Duodenal mucosa (tissue), 2 donors: Measurements from ENCODE around the gene ZNF462.

Experiments
- H3K27ac ChIP-seq: one replicate; pipeline ENCODE4 v1.7.0; 2013; ENCODE audit warnings: low read depth, low read length
- H3K27me3 ChIP-seq, 2 donors: one replicate each; pipeline ENCODE4 v1.7.0; 2013; ENCODE audit warnings: low read length in 2 of 2, control low read depth in 1 of 2; ENCODE audit not compliant: insufficient read depth in 2 of 2, control insufficient read depth in 1 of 2
- H3K36me3 ChIP-seq, 2 donors: one replicate each; pipeline ENCODE4 v1.7.0; 2013; ENCODE audit warnings: low read length in 2 of 2, control low read depth in 1 of 2; ENCODE audit not compliant: insufficient read depth in 2 of 2, control insufficient read depth in 1 of 2
- H3K4me1 ChIP-seq, 2 donors: one replicate each; pipeline ENCODE4 v1.7.0; 2013; ENCODE audit warnings: low read length in 2 of 2, control low read depth in 1 of 2; ENCODE audit not compliant: insufficient read depth in 2 of 2, control insufficient read depth in 1 of 2
- H3K4me3 ChIP-seq, 2 donors: one replicate each; pipeline ENCODE4 v1.7.0; 2013; ENCODE audit warnings: low read length in 2 of 2, low read depth in 1 of 2
- H3K9ac ChIP-seq, 2 donors: one replicate each; pipeline ENCODE4 v1.7.0; 2013; ENCODE audit warnings: low read length in 2 of 2, low read depth in 1 of 2
- H3K9me3 ChIP-seq, 2 donors: one replicate each; pipeline ENCODE4 v1.7.0; 2013; ENCODE audit warnings: low read length in 2 of 2, control low read depth in 1 of 2; ENCODE audit not compliant: control insufficient read depth in 1 of 2

The ZNF462 gene

DNA sequence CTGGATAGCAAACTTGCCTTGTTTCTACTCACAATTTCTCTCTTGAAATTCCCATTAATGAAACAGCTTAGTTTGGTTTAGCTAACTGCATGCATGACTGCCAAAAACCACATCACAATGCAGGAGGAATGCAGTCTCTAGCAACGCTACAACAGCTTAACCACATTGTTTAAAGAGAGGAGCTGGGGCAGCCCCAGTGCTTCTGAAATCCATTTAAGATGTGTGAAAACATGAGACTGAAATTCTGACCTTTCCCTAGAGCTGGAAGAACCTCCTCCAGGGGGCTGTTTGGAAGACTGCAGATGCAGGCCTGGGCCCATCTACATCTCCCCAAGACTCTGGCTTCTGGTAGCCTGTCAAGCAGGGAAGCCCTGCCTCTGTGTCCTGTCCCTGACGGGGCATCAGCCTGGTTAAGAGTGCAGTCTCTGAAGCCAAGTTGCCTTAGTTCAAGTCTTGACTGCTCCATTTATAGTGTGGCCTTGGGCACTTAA, 157.1 kb downstream of the ZNF462 start:
- Histone ChIP-seq H3K9ac (no peak overlapping the region), H3K4me3 (no peak overlapping the region), H3K27ac (no peak overlapping the region)

GRCh38 chr9:107024193-107024592, 161.2 kb downstream of the ZNF462 start:
- no peaks in the 10 kb centered on the region for H3K36me3 ChIP-seq
- peaks cover 0 to 6% of the 10 kb centered on the region in 2 donors for H3K9me3 ChIP-seq
- H3K4me3 ChIP-seq, result no peak overlapping the region
- peaks cover 0 to 5% of the 10 kb centered on the region in 2 donors for H3K4me1 ChIP-seq
- H3K9ac ChIP-seq, result no peak overlapping the region
- H3K27ac ChIP-seq, result no peak overlapping the region
- peaks cover 0 to 2% of the 10 kb centered on the region in 2 donors for H3K27me3 ChIP-seq

More for the DNA sequence above, 157.1 kb downstream of the ZNF462 start:
- Histone ChIP-seq H3K4me1 (peaks cover 0 to 5% of the 10 kb centered on the region in 2 donors), H3K9me3 (peaks cover 0 to 6% of the 10 kb centered on the region in 2 donors), H3K36me3 (no peaks in the 10 kb centered on the region), H3K27me3 (peaks cover 0 to 2% of the 10 kb centered on the region in 2 donors)

- Histone ChIP-seq H3K27me3 (no peaks in the 10 kb centered on the region), H3K9me3 (peaks cover 0 to 6% of the 10 kb centered on the region in 2 donors), H3K27ac (no peak overlapping the region), H3K36me3 (no peaks in the 10 kb centered on the region), H3K4me1 (no peaks in the 10 kb centered on the region), H3K9ac (no peak overlapping the region), H3K4me3 (no peak overlapping the region)
These were observed 162.5 kb downstream of the ZNF462 start for GRCh38 chr9:107025260-107026035.

DNA sequence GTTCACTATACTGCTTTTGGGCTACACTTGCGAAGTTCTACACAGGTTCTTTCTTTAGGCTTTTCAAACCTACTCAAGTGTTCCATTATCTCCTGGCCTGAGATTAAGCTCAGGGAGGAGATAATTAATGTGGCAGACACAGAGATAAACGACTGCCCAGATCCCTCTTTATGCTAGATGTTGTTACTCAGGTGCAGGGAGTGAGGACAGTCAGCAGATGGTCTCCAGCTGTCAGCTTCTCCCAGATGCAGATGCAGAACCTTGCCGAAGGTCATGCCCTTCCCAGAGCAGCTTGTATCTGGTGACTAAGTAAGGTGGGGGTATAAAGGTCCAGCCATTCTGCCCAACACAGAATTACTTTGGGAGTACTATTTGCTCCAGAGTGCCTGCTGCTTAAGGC, 166.2 kb downstream of the ZNF462 start:
- H3K9ac ChIP-seq, result no peak overlapping the region
- H3K4me3 ChIP-seq, result no peak overlapping the region
- H3K9me3 ChIP-seq, result peaks cover 0 to 6% of the 10 kb centered on the region in 2 donors
- H3K36me3 ChIP-seq, result no peaks in the 10 kb centered on the region
- no peaks in the 10 kb centered on the region for H3K4me1 ChIP-seq
- no peak overlapping the region for H3K27ac ChIP-seq
- H3K27me3 ChIP-seq, result no peaks in the 10 kb centered on the region

GRCh38 chr9:107033966-107034365, 171.0 kb downstream of the ZNF462 start:
- H3K4me3 ChIP-seq, result no peak overlapping the region
- H3K9ac ChIP-seq, result no peak overlapping the region
- H3K36me3 ChIP-seq, result no peaks in the 10 kb centered on the region

GRCh38 chr9:107034831-107035230, 171.9 kb downstream of the ZNF462 start:
- Histone ChIP-seq H3K4me1 (no peaks in the 10 kb centered on the region), H3K27me3 (peaks cover 0 to 6% of the 10 kb centered on the region in 2 donors), H3K4me3 (no peak overlapping the region), H3K27ac (no peak overlapping the region), H3K9ac (no peak overlapping the region), H3K9me3 (no peaks in the 10 kb centered on the region), H3K36me3 (no peaks in the 10 kb centered on the region)

More at GRCh38 chr9:107033966-107034365, 171.0 kb downstream of the ZNF462 start:
- no peak overlapping the region for H3K27ac ChIP-seq
- H3K9me3 ChIP-seq, result no peaks in the 10 kb centered on the region
- H3K4me1 ChIP-seq, result no peaks in the 10 kb centered on the region
- peaks cover 0 to 6% of the 10 kb centered on the region in 2 donors for H3K27me3 ChIP-seq

DNA sequence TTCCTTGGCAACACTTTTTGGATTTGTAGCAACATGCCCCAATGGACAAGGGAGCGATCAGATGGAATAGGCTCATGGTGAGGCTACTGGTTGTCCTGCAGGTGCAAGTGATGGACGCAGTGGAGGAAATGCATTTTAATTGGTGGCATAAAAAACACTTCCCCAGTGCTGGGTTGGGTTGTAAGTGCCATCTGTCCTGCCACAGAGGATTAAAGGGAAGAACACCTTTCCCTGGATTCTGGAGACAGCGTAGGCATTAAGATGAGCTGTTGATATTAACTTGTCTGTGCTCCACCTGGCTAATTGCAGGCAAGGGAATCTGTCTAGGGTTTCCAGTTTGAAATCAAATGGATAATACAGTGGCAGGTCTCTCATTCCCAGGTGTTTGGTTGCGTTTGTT, 173.4 kb downstream of the ZNF462 start:
- no peak overlapping the region for H3K4me3 ChIP-seq
- no peaks in the 10 kb centered on the region for H3K9me3 ChIP-seq
- H3K27me3 ChIP-seq, result peaks cover 0 to 6% of the 10 kb centered on the region in 2 donors
- H3K36me3 ChIP-seq, result no peaks in the 10 kb centered on the region
- no peaks in the 10 kb centered on the region for H3K4me1 ChIP-seq
- no peak overlapping the region for H3K9ac ChIP-seq
- no peak overlapping the region for H3K27ac ChIP-seq

DNA sequence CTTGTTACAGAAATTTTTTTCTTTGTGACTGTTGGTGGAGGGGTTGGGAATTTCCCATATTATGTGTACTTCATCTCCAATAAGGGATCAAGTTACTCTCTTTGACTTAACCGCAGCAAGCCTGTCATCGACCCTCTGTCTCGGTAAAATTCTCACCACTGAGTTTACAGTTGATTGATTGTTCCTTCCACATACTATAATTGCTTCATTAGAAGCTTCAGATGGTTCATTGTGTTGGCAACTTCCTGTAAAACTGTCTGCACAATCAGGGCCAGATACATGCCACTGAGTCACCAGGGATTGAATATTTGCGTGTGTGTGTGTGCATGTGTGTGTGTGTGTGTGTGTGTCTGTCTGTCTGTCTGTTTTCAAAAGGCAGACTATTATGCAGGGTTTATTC, 176.6 kb downstream of the ZNF462 start:
- Histone ChIP-seq H3K9ac (no peak overlapping the region), H3K27ac (no peak overlapping the region), H3K9me3 (no peaks in the 10 kb centered on the region), H3K4me3 (no peak overlapping the region), H3K4me1 (no peaks in the 10 kb centered on the region), H3K27me3 (peaks cover 0 to 6% of the 10 kb centered on the region in 2 donors), H3K36me3 (no peaks in the 10 kb centered on the region)

GRCh38 chr9:107042606-107043005, 179.6 kb downstream of the ZNF462 start:
- Histone ChIP-seq H3K9ac (no peak overlapping the region), H3K4me1 (peaks cover 0 to 8% of the 10 kb centered on the region in 2 donors), H3K27me3 (no peaks in the 10 kb centered on the region), H3K36me3 (no peaks in the 10 kb centered on the region), H3K9me3 (no peaks in the 10 kb centered on the region), H3K27ac (no peak overlapping the region), H3K4me3 (no peak overlapping the region)

DNA sequence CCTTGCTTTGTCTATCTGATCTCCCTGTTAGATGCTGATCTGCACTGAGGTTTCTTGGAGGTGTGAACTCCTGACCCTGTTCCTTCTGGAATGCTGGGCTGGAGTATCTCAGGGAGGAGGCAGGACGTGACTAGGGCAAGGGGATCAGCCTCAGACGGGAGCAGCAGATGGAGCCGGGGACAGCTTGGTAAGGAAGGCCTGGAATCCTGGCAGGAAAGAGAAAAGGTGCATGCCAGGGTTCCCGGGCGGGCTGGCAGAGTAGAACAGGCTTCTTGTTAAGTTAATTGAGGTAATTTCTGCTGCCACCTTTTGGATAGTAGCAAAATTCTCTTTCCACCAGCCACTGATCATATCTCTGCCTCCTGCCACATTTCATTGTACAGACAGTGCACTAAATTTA, 180.9 kb downstream of the ZNF462 start:
- Histone ChIP-seq H3K27ac (no peak overlapping the region), H3K9ac (no peak overlapping the region), H3K4me3 (no peak overlapping the region), H3K27me3 (no peaks in the 10 kb centered on the region), H3K9me3 (no peaks in the 10 kb centered on the region), H3K4me1 (peaks cover 0 to 8% of the 10 kb centered on the region in 2 donors), H3K36me3 (no peaks in the 10 kb centered on the region)
